Hepatocyte (in vitro differentiated cells): ENCODE results near the gene ZNF638. TPM values are rescaled to one million over a fixed set of nuclear protein-coding genes. Genes with fewer than 3 reads are reported as not detected.

Experiments used
- DNase-seq: peaks from one replicate; pipeline ENCODE4 v3.0.0-alpha.2; 2016; ENCODE audit warnings: low spot score
- H2AFZ ChIP-seq: fragments of 200-600 bp; sonication (generic); 2 replicates; pipeline ENCODE4 v1.6.0; 2016; ENCODE audit warnings: antibody characterized with exemption, mild to moderate bottlenecking
- H3K27ac ChIP-seq: fragments of 200-600 bp; sonication (generic); 2 replicates; pipeline ENCODE4 v1.5.1; 2016; ENCODE audit warnings: mild to moderate bottlenecking
- H3K27me3 ChIP-seq: fragments of 200-600 bp; sonication (generic); 2 replicates; pipeline ENCODE4 v1.6.1; 2016
- H3K36me3 ChIP-seq: fragments of 200-600 bp; sonication (generic); replicated peaks from 2 replicates; pipeline ENCODE4 v1.5.1; 2016; ENCODE audit warnings: low read depth; ENCODE audit not compliant: insufficient read depth
- H3K4me1 ChIP-seq: fragments of 200-600 bp; sonication (generic); 2 replicates; pipeline ENCODE4 v1.5.1; 2016; ENCODE audit warnings: mild to moderate bottlenecking, moderate library complexity; ENCODE audit not compliant: insufficient read depth
- H3K4me2 ChIP-seq: fragments of 200-600 bp; sonication (generic); 2 replicates; pipeline ENCODE4 v1.6.0; 2016
- H3K4me3 ChIP-seq: fragments of 200-600 bp; sonication (generic); 2 replicates; pipeline ENCODE4 v1.5.1; 2016; ENCODE audit warnings: mild to moderate bottlenecking
- H3K79me2 ChIP-seq: fragments of 200-600 bp; sonication (generic); 2 replicates; pipeline ENCODE4 v1.6.0; 2017; ENCODE audit warnings: mild to moderate bottlenecking
- H3K9me2 ChIP-seq: fragments of 200-600 bp; sonication (generic); replicated peaks from 2 replicates; pipeline ENCODE4 v1.6.0; 2017; ENCODE audit warnings: mild to moderate bottlenecking; ENCODE audit not compliant: insufficient read depth
- H3K9me3 ChIP-seq: fragments of 200-600 bp; sonication (generic); 2 replicates; pipeline ENCODE4 v1.5.1; 2016; ENCODE audit warnings: low read depth, mild to moderate bottlenecking
- H4K20me1 ChIP-seq: fragments of 200-600 bp; sonication (generic); 2 replicates; pipeline ENCODE4 v1.6.0; 2016; ENCODE audit warnings: mild to moderate bottlenecking; ENCODE audit not compliant: insufficient read depth, poor library complexity, severe bottlenecking
- EZH2 ChIP-seq: fragments of 200-600 bp; sonication (generic); IDR thresholded peaks from 2 replicates; pipeline ENCODE4 v1.6.1; 2016; ENCODE audit warnings: antibody characterized with exemption, mild to moderate bottlenecking, borderline replicate concordance
- EZH2phosphoT487 ChIP-seq: fragments of 200-600 bp; sonication (generic); IDR thresholded peaks from one replicate; pipeline ENCODE4 v1.6.1; 2018; ENCODE audit warnings: antibody characterized with exemption, mild to moderate bottlenecking, low read depth, moderate library complexity; ENCODE audit not compliant: unreplicated experiment, severe bottlenecking
- WGBS: methylation state at CpG from one replicate; pipeline ENCODE4 v1.1.6; 2016; ENCODE audit warnings: low lambda C conversion rate; ENCODE audit errors: missing lambda C conversion rate; 5-methylcytosine and 5-hydroxymethylcytosine counted together
- polyA plus RNA-seq: library from polyadenylated mRNA; unstranded; fragments of >200 nt; fragmentation: Nextera tagmentation; extraction: Ambion mirVana; gene quantifications from 2 replicates; pipeline ENCODE4 v1.2.1, GENCODE V29; 2016
- total RNA-seq: library from RNA; depleted of rRNA; stranded (reverse); fragments of >200 nt; gene quantifications from 2 replicates; pipeline ENCODE4 v1.2.3, GENCODE V29; 2014
- TF ChIP-seq, protein P1 (sequence below): fragments of 200-600 bp; sonication (generic); IDR thresholded peaks from 2 replicates; pipeline ENCODE4 v1.5.1; 2016; ENCODE audit warnings: antibody characterized with exemption, mild to moderate bottlenecking; ENCODE audit not compliant: poor library complexity

Gene ZNF638
- total and polyA plus RNA-seq, 2 experiments from 2014 or later: 41.2 to 141 TPM

GRCh38 chr2:71473346-71474031 lies 141.9 kb downstream of the ZNF638 start:
- H3K4me1 ChIP-seq: no peaks in the 10 kb centered on the region
- TF ChIP-seq, protein P1, sequence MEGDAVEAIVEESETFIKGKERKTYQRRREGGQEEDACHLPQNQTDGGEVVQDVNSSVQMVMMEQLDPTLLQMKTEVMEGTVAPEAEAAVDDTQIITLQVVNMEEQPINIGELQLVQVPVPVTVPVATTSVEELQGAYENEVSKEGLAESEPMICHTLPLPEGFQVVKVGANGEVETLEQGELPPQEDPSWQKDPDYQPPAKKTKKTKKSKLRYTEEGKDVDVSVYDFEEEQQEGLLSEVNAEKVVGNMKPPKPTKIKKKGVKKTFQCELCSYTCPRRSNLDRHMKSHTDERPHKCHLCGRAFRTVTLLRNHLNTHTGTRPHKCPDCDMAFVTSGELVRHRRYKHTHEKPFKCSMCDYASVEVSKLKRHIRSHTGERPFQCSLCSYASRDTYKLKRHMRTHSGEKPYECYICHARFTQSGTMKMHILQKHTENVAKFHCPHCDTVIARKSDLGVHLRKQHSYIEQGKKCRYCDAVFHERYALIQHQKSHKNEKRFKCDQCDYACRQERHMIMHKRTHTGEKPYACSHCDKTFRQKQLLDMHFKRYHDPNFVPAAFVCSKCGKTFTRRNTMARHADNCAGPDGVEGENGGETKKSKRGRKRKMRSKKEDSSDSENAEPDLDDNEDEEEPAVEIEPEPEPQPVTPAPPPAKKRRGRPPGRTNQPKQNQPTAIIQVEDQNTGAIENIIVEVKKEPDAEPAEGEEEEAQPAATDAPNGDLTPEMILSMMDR: no peak
- TF ChIP-seq EZH2phosphoT487 (no peak), EZH2 (no peak)
- H3K4me2 ChIP-seq: no peak overlapping the region
- H3K79me2 ChIP-seq: no peaks in the 10 kb centered on the region
- H3K27ac ChIP-seq: no peak overlapping the region
- no peak overlapping the region for H2AFZ ChIP-seq
- 94% methylated on average over 9 of the region's 9 CpGs for WGBS
- H3K27me3 ChIP-seq: peaks cover 17% of the 10 kb centered on the region
- no peaks in the 10 kb centered on the region for H3K9me2 ChIP-seq
- H3K4me3 ChIP-seq: no peak overlapping the region
- DNase-seq: no peak
- H3K9me3 ChIP-seq: no peaks in the 10 kb centered on the region
- no peaks in the 10 kb centered on the region for H3K36me3 ChIP-seq
- H4K20me1 ChIP-seq: no peaks in the 10 kb centered on the region

GRCh38 chr2:71474116-71474743 lies 142.6 kb downstream of the ZNF638 start:
- no peak for TF ChIP-seq EZH2
- TF ChIP-seq EZH2phosphoT487: no peak
- TF ChIP-seq, protein P1: no peak
- Histone ChIP-seq H2AFZ (no peak overlapping the region), H3K4me3 (no peak overlapping the region), H3K36me3 (no peaks in the 10 kb centered on the region), H3K27me3 (peaks cover 10% of the 10 kb centered on the region), H3K27ac (no peak overlapping the region), H4K20me1 (no peaks in the 10 kb centered on the region), H3K79me2 (no peaks in the 10 kb centered on the region), H3K4me2 (no peak overlapping the region), H3K4me1 (no peaks in the 10 kb centered on the region), H3K9me2 (no peaks in the 10 kb centered on the region), H3K9me3 (no peaks in the 10 kb centered on the region)
- DNase-seq: no peak
- 94% methylated on average over 5 of the region's 5 CpGs for WGBS

GRCh38 chr2:71474744-71475397 lies 143.3 kb downstream of the ZNF638 start:
- 92% methylated on average over 10 of the region's 10 CpGs for WGBS
- Histone ChIP-seq H3K36me3 (no peaks in the 10 kb centered on the region), H3K9me2 (no peaks in the 10 kb centered on the region), H3K27ac (no peak overlapping the region), H4K20me1 (no peaks in the 10 kb centered on the region), H3K4me1 (no peaks in the 10 kb centered on the region), H3K4me3 (no peak overlapping the region), H3K4me2 (no peak overlapping the region), H3K9me3 (no peaks in the 10 kb centered on the region), H3K27me3 (peaks cover 3% of the 10 kb centered on the region), H2AFZ (no peak overlapping the region), H3K79me2 (no peaks in the 10 kb centered on the region)
- TF ChIP-seq EZH2phosphoT487 (no peak), EZH2 (no peak)
- TF ChIP-seq, protein P1: no peak
- DNase-seq: no peak
